Panc1 (cell line): ENCODE measurements around the gene RFFL. TPM values are rescaled to one million over a fixed set of nuclear protein-coding genes. Genes with fewer than 3 reads are reported as not detected.

Experiments
- ATAC-seq: fragments of 200-7000 bp; cut with Tn5 transposase; 2 replicates; pipeline ENCODE4 v1.9.1; 2020; ENCODE audit warnings: mild to moderate bottlenecking, moderate library complexity
- BruUV-seq: library from RNA; stranded (reverse); fragments of 400-500 nt; replicated peaks from 2 replicates; lab custom pipeline; 2021; lab: Mats Ljungman, UMichigan
- CTCF ChIA-PET: fragments of 300-600 bp; sonication (Branson Sonifier 250); formaldehyde crosslinking; loops from one replicate; lab custom pipeline; 2022; ENCODE audit warnings: antibody characterized with exemption; lab: Charles Lee
- POLR2A ChIA-PET: fragments of 300-600 bp; sonication (Branson Sonifier 250); formaldehyde crosslinking; loops from one replicate; lab custom pipeline; 2022; ENCODE audit warnings: antibody characterized with exemption; lab: Charles Lee
- DNase-seq: peaks from one replicate; pipeline ENCODE4 v3.0.0-alpha.2; 2010; ENCODE audit warnings: low read depth, low spot score
- H3K27ac ChIP-seq: 2 replicates; pipeline ENCODE4 v1.5.1; 2011; ENCODE audit warnings: mild to moderate bottlenecking, low read length, inconsistent platforms
- H3K27me3 ChIP-seq: fragments of 200-500 bp; sonication (Bioruptor generic); 2 replicates; pipeline ENCODE4 v1.6.0; 2014; ENCODE audit warnings: low read length, inconsistent platforms; ENCODE audit not compliant: control insufficient read depth, insufficient read depth
- H3K36me3 ChIP-seq: fragments of 200-500 bp; sonication (Bioruptor generic); 2 replicates; pipeline ENCODE4 v1.5.1; 2014; ENCODE audit warnings: inconsistent platforms, mild to moderate bottlenecking, low read length, moderate library complexity; ENCODE audit not compliant: control insufficient read depth, insufficient read depth
- H3K4me1 ChIP-seq: 2 replicates; pipeline ENCODE4 v1.5.1; 2011; ENCODE audit warnings: inconsistent platforms, mild to moderate bottlenecking, low read length, moderate library complexity; ENCODE audit not compliant: control insufficient read depth, insufficient read depth
- H3K4me3 ChIP-seq, 2 experiments: 2 replicates each; pipeline ENCODE4 v1.5.1; 2011 to 2012; ENCODE audit warnings: low read depth in 2 of 2, low read length in 2 of 2, mild to moderate bottlenecking in 2 of 2, inconsistent platforms in 1 of 2, moderate library complexity in 1 of 2
- H3K9me3 ChIP-seq: fragments of 200-500 bp; sonication (Bioruptor generic); 2 replicates; pipeline ENCODE4 v1.5.1; 2014; ENCODE audit warnings: low read depth, mild to moderate bottlenecking, inconsistent platforms, low read length, moderate library complexity; ENCODE audit not compliant: control insufficient read depth, insufficient read depth
- POLR2AphosphoS5 ChIP-seq: IDR thresholded peaks from 2 replicates; pipeline ENCODE4 v1.6.1; 2012; ENCODE audit warnings: mild to moderate bottlenecking, low read depth, low read length, moderate library complexity
- REST ChIP-seq, 2 experiments: IDR thresholded peaks; 2 replicates each; pipeline ENCODE4 v1.6.1; 2011 to 2012; ENCODE audit warnings: low read depth in 2 of 2, control low read depth in 1 of 2, low read length in 1 of 2, mild to moderate bottlenecking in 1 of 2, moderate library complexity in 1 of 2; ENCODE audit not compliant: insufficient read depth in 1 of 2
- SIN3A ChIP-seq: IDR thresholded peaks from 2 replicates; pipeline ENCODE4 v1.6.1; 2012; ENCODE audit warnings: low read depth, mild to moderate bottlenecking, low read length, moderate library complexity, borderline replicate concordance; ENCODE audit not compliant: insufficient read depth
- TCF7L2 ChIP-seq: IDR thresholded peaks from 2 replicates; pipeline ENCODE4 v1.6.1; 2011; ENCODE audit warnings: mild to moderate bottlenecking, low read depth, low read length, inconsistent platforms
- in situ Hi-C: cut with HindIII; loops from 2 replicates; pipeline ENCODE4 v1.10.0; 2016; ENCODE audit warnings: low sequenced_read_pairs, low pct_unique_long_range_greater_than_20kb
- intact Hi-C: fragments of 100-400 bp; cut with micrococcal nuclease; formaldehyde crosslinking; loops from one replicate; pipeline ENCODE4 v1.10.0; 2022; ENCODE audit not compliant: unreplicated experiment
- total RNA-seq: library from RNA; stranded (reverse); gene quantifications from one replicate; pipeline ENCODE4 v1.2.1, GENCODE V29; 2021; ENCODE audit not compliant: unreplicated experiment
- TF ChIP-seq, protein P1 (sequence below): fragments of 450-650 bp; IDR thresholded peaks from 2 replicates; pipeline ENCODE4 v1.5.1; 2017; ENCODE audit warnings: mild to moderate bottlenecking

The RFFL gene
- total RNA-seq, 1 experiment from 2014 or later, result 38.4 TPM

DNA sequence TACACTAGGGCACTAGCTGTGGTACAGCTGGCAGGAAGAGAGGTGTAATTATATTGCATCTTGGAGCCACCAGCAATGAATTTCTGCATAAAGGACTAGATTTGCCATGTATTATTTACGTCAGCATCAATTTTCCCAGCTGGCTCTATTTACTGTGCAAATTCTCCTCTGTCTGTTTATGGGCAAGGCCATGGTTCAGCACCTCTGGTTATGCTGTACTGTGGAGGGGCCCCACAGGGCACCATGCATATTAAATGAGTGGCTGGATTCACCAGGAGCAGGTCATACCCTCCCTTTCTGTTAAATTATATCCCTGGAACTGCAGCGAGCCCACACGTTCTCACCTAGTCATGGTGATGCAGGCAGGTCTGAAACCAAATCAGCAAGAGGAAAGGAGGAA, 36.4 kb upstream of the RFFL start:
- no peaks in the 10 kb centered on the region for H3K9me3 ChIP-seq
- ChIA-PET POLR2A (no interaction called here), CTCF (no interaction called here)
- intact Hi-C loops (no loop called here), in situ Hi-C loops (no loop called here)
- no peaks in the 10 kb centered on the region for H3K4me1 ChIP-seq
- H3K27me3 ChIP-seq, result no peaks in the 10 kb centered on the region
- H3K4me3 ChIP-seq, result no peak overlapping the region
- H3K27ac ChIP-seq, result no peak overlapping the region
- BruUV-seq, result no TSS peak
- TF ChIP-seq POLR2AphosphoS5 (no peak), TCF7L2 (no peak), REST (IDR thresholded peaks at IDR 0.05; ENCODE audit: insufficient read depth in 1 of 2, low read depth in 2 of 2, low read length in 1 of 2) (no peak), SIN3A (no peak)
- TF ChIP-seq, protein P1, sequence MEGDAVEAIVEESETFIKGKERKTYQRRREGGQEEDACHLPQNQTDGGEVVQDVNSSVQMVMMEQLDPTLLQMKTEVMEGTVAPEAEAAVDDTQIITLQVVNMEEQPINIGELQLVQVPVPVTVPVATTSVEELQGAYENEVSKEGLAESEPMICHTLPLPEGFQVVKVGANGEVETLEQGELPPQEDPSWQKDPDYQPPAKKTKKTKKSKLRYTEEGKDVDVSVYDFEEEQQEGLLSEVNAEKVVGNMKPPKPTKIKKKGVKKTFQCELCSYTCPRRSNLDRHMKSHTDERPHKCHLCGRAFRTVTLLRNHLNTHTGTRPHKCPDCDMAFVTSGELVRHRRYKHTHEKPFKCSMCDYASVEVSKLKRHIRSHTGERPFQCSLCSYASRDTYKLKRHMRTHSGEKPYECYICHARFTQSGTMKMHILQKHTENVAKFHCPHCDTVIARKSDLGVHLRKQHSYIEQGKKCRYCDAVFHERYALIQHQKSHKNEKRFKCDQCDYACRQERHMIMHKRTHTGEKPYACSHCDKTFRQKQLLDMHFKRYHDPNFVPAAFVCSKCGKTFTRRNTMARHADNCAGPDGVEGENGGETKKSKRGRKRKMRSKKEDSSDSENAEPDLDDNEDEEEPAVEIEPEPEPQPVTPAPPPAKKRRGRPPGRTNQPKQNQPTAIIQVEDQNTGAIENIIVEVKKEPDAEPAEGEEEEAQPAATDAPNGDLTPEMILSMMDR, result no peak
- DNase-seq (no peak), ATAC-seq (no peak)
- no peaks in the 10 kb centered on the region for H3K36me3 ChIP-seq

- Histone ChIP-seq H3K27ac (no peak overlapping the region), H3K4me3 (no peak overlapping the region), H3K9me3 (no peaks in the 10 kb centered on the region), H3K36me3 (no peaks in the 10 kb centered on the region), H3K27me3 (no peaks in the 10 kb centered on the region), H3K4me1 (no peaks in the 10 kb centered on the region)
- intact Hi-C loops (no loop called here), in situ Hi-C loops (no loop called here)
- BruUV-seq, result no TSS peak
- ChIA-PET CTCF (no interaction called here), POLR2A (interaction anchor here (0.6 kb wide), 2 partner anchors 11 to 612 kb away, joined by 3 to 9 read pairs; no protein-coding TSS in a partner anchor)
- TF ChIP-seq POLR2AphosphoS5, result no peak
- TF ChIP-seq REST (IDR thresholded peaks at IDR 0.05; ENCODE audit: insufficient read depth in 1 of 2, low read depth in 2 of 2, low read length in 1 of 2), result no peak
- TF ChIP-seq SIN3A, result no peak
- DNase-seq (no peak), ATAC-seq (0 out of 2 replicates have a peak, but pooled peaks have one; percentile 44)
These were observed 34.3 kb upstream of the RFFL start for GRCh38 chr17:35097776-35098175.
